ENCODE results near the gene C1QA. TPM values are rescaled to one million over a fixed set of nuclear protein-coding genes. Genes with fewer than 3 reads are reported as not detected.

The C1QA gene
- total RNA-seq (not detected), polyA plus RNA-seq (not detected)

- H3K36me3 ChIP-seq (ENCODE audit: control insufficient read depth, insufficient read depth, low read length): no peaks in the 10 kb centered on the region
- H3K27ac ChIP-seq (ENCODE audit: insufficient read depth, low read length, poor library complexity, severe bottlenecking): no peak within 1 kb of the TSS
- DNase-seq (no peak), ATAC-seq (ENCODE audit: low read depth in 2 of 2) (no peak)
- H3K4me1 ChIP-seq (ENCODE audit: control insufficient read depth, insufficient read depth, low read length, poor library complexity, severe bottlenecking): no peaks in the 10 kb centered on the region
- peak within 1 kb of the TSS in 1 of 3 donors; percentile 92 for H3K27ac Mint-ChIP-seq
- H3K4me1 Mint-ChIP-seq: peaks cover 0 to 2% (median 0%) of the 10 kb centered on the region in 4 donors
- H3K27me3 Mint-ChIP-seq: peaks cover 18% of the 10 kb centered on the region
- H3K27me3 ChIP-seq (ENCODE audit: control insufficient read depth, insufficient read depth, low read length): no peaks in the 10 kb centered on the region
- H3K9me3 Mint-ChIP-seq: no peaks in the 10 kb centered on the region
- H3K4me3 Mint-ChIP-seq: no peak within 1 kb of the TSS
- no peaks in the 10 kb centered on the region for H3K36me3 Mint-ChIP-seq
- no peaks in the 10 kb centered on the region for H3K9me3 ChIP-seq (ENCODE audit: control insufficient read depth in 2 of 2, low read length in 2 of 2)
- H3K4me3 ChIP-seq (ENCODE audit: low read depth, low read length): no peak within 1 kb of the TSS
Measured at GRCh38 chr1:22636353-22636752, at the start of gene C1QA. Gene C1QA, plus strand, starts transcription at chr1:22636628. Its CDS starts 989 bp downstream, at chr1:22637617.

- H3K27me3 Mint-ChIP-seq: peaks cover 8% of the 10 kb centered on the region
- no peaks in the 10 kb centered on the region for H3K36me3 Mint-ChIP-seq
- no peak overlapping the region for H3K27ac ChIP-seq (ENCODE audit: insufficient read depth, low read length, poor library complexity, severe bottlenecking)
- H3K27me3 ChIP-seq (ENCODE audit: control insufficient read depth, insufficient read depth, low read length): no peaks in the 10 kb centered on the region
- no peaks in the 10 kb centered on the region for H3K9me3 ChIP-seq (ENCODE audit: control insufficient read depth in 2 of 2, low read length in 2 of 2)
- ATAC-seq (ENCODE audit: low read depth in 2 of 2) (no peak), DNase-seq (no peak)
- H3K4me1 Mint-ChIP-seq: no peaks in the 10 kb centered on the region
- no peaks in the 10 kb centered on the region for H3K4me1 ChIP-seq (ENCODE audit: control insufficient read depth, insufficient read depth, low read length, poor library complexity, severe bottlenecking)
- no peaks in the 10 kb centered on the region for H3K9me3 Mint-ChIP-seq
- no peak overlapping the region for H3K27ac Mint-ChIP-seq
- H3K4me3 ChIP-seq (ENCODE audit: low read depth, low read length): no peak overlapping the region
- no peaks in the 10 kb centered on the region for H3K36me3 ChIP-seq (ENCODE audit: control insufficient read depth, insufficient read depth, low read length)
- H3K4me3 Mint-ChIP-seq: no peak overlapping the region
Measured at GRCh38 chr1:22587247-22587646, 49.2 kb upstream of the C1QA start.

GRCh38 chr1:22588899-22589422 is 47.5 kb upstream of the C1QA start:
- no peaks in the 10 kb centered on the region for H3K36me3 Mint-ChIP-seq
- DNase-seq: no peak

GRCh38 chr1:22591576-22591975 is 44.9 kb upstream of the C1QA start:
- no peaks in the 10 kb centered on the region for H3K9me3 ChIP-seq (ENCODE audit: control insufficient read depth in 2 of 2, low read length in 2 of 2)
- no peak overlapping the region for H3K27ac Mint-ChIP-seq
- no peaks in the 10 kb centered on the region for H3K4me1 ChIP-seq (ENCODE audit: control insufficient read depth, insufficient read depth, low read length, poor library complexity, severe bottlenecking)
- H3K9me3 Mint-ChIP-seq: no peaks in the 10 kb centered on the region
- H3K27me3 ChIP-seq (ENCODE audit: control insufficient read depth, insufficient read depth, low read length): no peaks in the 10 kb centered on the region
- no peaks in the 10 kb centered on the region for H3K36me3 Mint-ChIP-seq
- no peaks in the 10 kb centered on the region for H3K4me1 Mint-ChIP-seq
- ATAC-seq (ENCODE audit: low read depth in 2 of 2): no peak
- no peak overlapping the region for H3K4me3 Mint-ChIP-seq
- no peaks in the 10 kb centered on the region for H3K36me3 ChIP-seq (ENCODE audit: control insufficient read depth, insufficient read depth, low read length)
- H3K4me3 ChIP-seq (ENCODE audit: low read depth, low read length): no peak overlapping the region
- no peak overlapping the region for H3K27ac ChIP-seq (ENCODE audit: insufficient read depth, low read length, poor library complexity, severe bottlenecking)
- H3K27me3 Mint-ChIP-seq: peaks cover 8% of the 10 kb centered on the region
- DNase-seq: no peak

More at GRCh38 chr1:22588899-22589422, 47.5 kb upstream of the C1QA start:
- H3K9me3 ChIP-seq (ENCODE audit: control insufficient read depth in 2 of 2, low read length in 2 of 2): no peaks in the 10 kb centered on the region
- no peak overlapping the region for H3K4me3 ChIP-seq (ENCODE audit: low read depth, low read length)
- no peak for ATAC-seq (ENCODE audit: low read depth in 2 of 2)
- Mint-ChIP-seq H3K9me3 (no peaks in the 10 kb centered on the region), H3K27me3 (peaks cover 8% of the 10 kb centered on the region), H3K4me3 (no peak overlapping the region), H3K27ac (no peak overlapping the region), H3K4me1 (no peaks in the 10 kb centered on the region)
- H3K27ac ChIP-seq (ENCODE audit: insufficient read depth, low read length, poor library complexity, severe bottlenecking): no peak overlapping the region
- no peaks in the 10 kb centered on the region for H3K4me1 ChIP-seq (ENCODE audit: control insufficient read depth, insufficient read depth, low read length, poor library complexity, severe bottlenecking)
- no peaks in the 10 kb centered on the region for H3K36me3 ChIP-seq (ENCODE audit: control insufficient read depth, insufficient read depth, low read length)
- H3K27me3 ChIP-seq (ENCODE audit: control insufficient read depth, insufficient read depth, low read length): no peaks in the 10 kb centered on the region

- no peaks in the 10 kb centered on the region for H3K27me3 ChIP-seq (ENCODE audit: control insufficient read depth, insufficient read depth, low read length)
- Mint-ChIP-seq H3K4me3 (no peak overlapping the region), H3K27ac (no peak overlapping the region), H3K4me1 (no peaks in the 10 kb centered on the region), H3K27me3 (peaks cover 8% of the 10 kb centered on the region), H3K9me3 (no peaks in the 10 kb centered on the region), H3K36me3 (no peaks in the 10 kb centered on the region)
- H3K9me3 ChIP-seq (ENCODE audit: control insufficient read depth in 2 of 2, low read length in 2 of 2): no peaks in the 10 kb centered on the region
- no peaks in the 10 kb centered on the region for H3K4me1 ChIP-seq (ENCODE audit: control insufficient read depth, insufficient read depth, low read length, poor library complexity, severe bottlenecking)
- no peak overlapping the region for H3K27ac ChIP-seq (ENCODE audit: insufficient read depth, low read length, poor library complexity, severe bottlenecking)
- no peak overlapping the region for H3K4me3 ChIP-seq (ENCODE audit: low read depth, low read length)
- DNase-seq (no peak), ATAC-seq (ENCODE audit: low read depth in 2 of 2) (no peak)
- no peaks in the 10 kb centered on the region for H3K36me3 ChIP-seq (ENCODE audit: control insufficient read depth, insufficient read depth, low read length)
Measured at GRCh38 chr1:22592051-22592450, 44.4 kb upstream of the C1QA start.

- ATAC-seq (ENCODE audit: low read depth in 2 of 2): no peak
- H3K9me3 Mint-ChIP-seq: no peaks in the 10 kb centered on the region
- Histone ChIP-seq H3K27ac (ENCODE audit: insufficient read depth, low read length, poor library complexity, severe bottlenecking) (no peak overlapping the region), H3K9me3 (ENCODE audit: control insufficient read depth in 2 of 2, low read length in 2 of 2) (no peaks in the 10 kb centered on the region), H3K4me1 (ENCODE audit: control insufficient read depth, insufficient read depth, low read length, poor library complexity, severe bottlenecking) (no peaks in the 10 kb centered on the region), H3K27me3 (ENCODE audit: control insufficient read depth, insufficient read depth, low read length) (no peaks in the 10 kb centered on the region), H3K36me3 (ENCODE audit: control insufficient read depth, insufficient read depth, low read length) (no peaks in the 10 kb centered on the region), H3K4me3 (ENCODE audit: low read depth, low read length) (no peak overlapping the region)
- H3K27ac Mint-ChIP-seq: no peak overlapping the region
- no peak for DNase-seq
- no peak overlapping the region for H3K4me3 Mint-ChIP-seq
- H3K27me3 Mint-ChIP-seq: peaks cover 8% of the 10 kb centered on the region
- H3K4me1 Mint-ChIP-seq: no peaks in the 10 kb centered on the region
- no peaks in the 10 kb centered on the region for H3K36me3 Mint-ChIP-seq
Measured at GRCh38 chr1:22592919-22593790, 43.3 kb upstream of the C1QA start.

- Histone ChIP-seq H3K4me1 (ENCODE audit: control insufficient read depth, insufficient read depth, low read length, poor library complexity, severe bottlenecking) (no peaks in the 10 kb centered on the region), H3K4me3 (ENCODE audit: low read depth, low read length) (no peak overlapping the region), H3K27me3 (ENCODE audit: control insufficient read depth, insufficient read depth, low read length) (no peaks in the 10 kb centered on the region), H3K9me3 (ENCODE audit: control insufficient read depth in 2 of 2, low read length in 2 of 2) (no peaks in the 10 kb centered on the region), H3K27ac (ENCODE audit: insufficient read depth, low read length, poor library complexity, severe bottlenecking) (no peak overlapping the region), H3K36me3 (ENCODE audit: control insufficient read depth, insufficient read depth, low read length) (no peaks in the 10 kb centered on the region)
- ATAC-seq (ENCODE audit: low read depth in 2 of 2): no peak
- no peak overlapping the region for H3K4me3 Mint-ChIP-seq
- no peak overlapping the region for H3K27ac Mint-ChIP-seq
- no peaks in the 10 kb centered on the region for H3K9me3 Mint-ChIP-seq
- no peaks in the 10 kb centered on the region for H3K36me3 Mint-ChIP-seq
- H3K27me3 Mint-ChIP-seq: peaks cover 8% of the 10 kb centered on the region
- H3K4me1 Mint-ChIP-seq: no peaks in the 10 kb centered on the region
- no peak for DNase-seq
Measured at GRCh38 chr1:22594396-22594795, 42.0 kb upstream of the C1QA start.

- Histone ChIP-seq H3K27ac (ENCODE audit: insufficient read depth, low read length, poor library complexity, severe bottlenecking) (no peak overlapping the region), H3K36me3 (ENCODE audit: control insufficient read depth, insufficient read depth, low read length) (no peaks in the 10 kb centered on the region), H3K4me1 (ENCODE audit: control insufficient read depth, insufficient read depth, low read length, poor library complexity, severe bottlenecking) (no peaks in the 10 kb centered on the region), H3K27me3 (ENCODE audit: control insufficient read depth, insufficient read depth, low read length) (no peaks in the 10 kb centered on the region), H3K4me3 (ENCODE audit: low read depth, low read length) (no peak overlapping the region), H3K9me3 (ENCODE audit: control insufficient read depth in 2 of 2, low read length in 2 of 2) (no peaks in the 10 kb centered on the region)
- Mint-ChIP-seq H3K9me3 (no peaks in the 10 kb centered on the region), H3K4me1 (no peaks in the 10 kb centered on the region), H3K36me3 (no peaks in the 10 kb centered on the region), H3K27ac (no peak overlapping the region), H3K27me3 (peaks cover 8% of the 10 kb centered on the region), H3K4me3 (no peak overlapping the region)
- DNase-seq (no peak), ATAC-seq (ENCODE audit: low read depth in 2 of 2) (no peak)
Measured at GRCh38 chr1:22595108-22595507, 41.3 kb upstream of the C1QA start.

All from CD4-positive, CD25-positive, alpha-beta regulatory T cell (primary cell).